HG03060 (cell line): ENCODE results near the gene ASB2.

ENCODE experiments used
- ATAC-seq: cut with Tn5 transposase; IDR thresholded peaks from one replicate; pipeline ENCODE4 v1.9.1; 2021; ENCODE audit warnings: low read depth, moderate number of reproducible peaks; ENCODE audit not compliant: unreplicated experiment

ASB2 gene

DNA sequence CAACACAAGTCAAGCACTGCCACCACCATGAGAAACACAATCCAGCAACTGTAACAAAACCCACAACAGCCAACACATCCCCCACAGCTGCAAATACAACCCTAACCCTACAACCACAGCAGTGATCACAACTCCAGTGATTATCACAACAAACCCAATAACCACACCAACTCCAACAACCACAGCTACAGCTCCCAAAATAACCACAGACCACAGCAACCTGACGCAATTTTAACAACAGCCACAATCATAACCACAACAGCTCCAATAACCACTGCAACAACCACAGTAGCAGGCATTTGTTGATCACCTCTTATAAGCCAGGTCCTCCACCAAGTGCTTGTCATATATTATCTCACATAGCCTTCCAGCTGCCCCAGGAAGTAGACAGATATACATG is 91.4 kb downstream of the ASB2 start:
- ATAC-seq: no peak
